Fibroblast of pulmonary artery (primary cell): ENCODE measurements around the gene FLOT2.

ENCODE experiments used
- DNase-seq: peaks from one replicate; pipeline ENCODE4 v3.0.0-alpha.2; 2010; ENCODE audit warnings: low read depth
- H3K4me3 ChIP-seq: replicated peaks from 2 replicates; pipeline ENCODE4 v1.5.1; 2011; ENCODE audit warnings: low read depth, mild to moderate bottlenecking, control low read depth, low read length, moderate library complexity
- TF ChIP-seq, protein P1 (sequence below): IDR thresholded peaks from 2 replicates; pipeline ENCODE4 v1.5.1; 2011; ENCODE audit warnings: mild to moderate bottlenecking, control low read depth, low read length, inconsistent platforms; ENCODE audit errors: missing control alignments

FLOT2 gene

DNA sequence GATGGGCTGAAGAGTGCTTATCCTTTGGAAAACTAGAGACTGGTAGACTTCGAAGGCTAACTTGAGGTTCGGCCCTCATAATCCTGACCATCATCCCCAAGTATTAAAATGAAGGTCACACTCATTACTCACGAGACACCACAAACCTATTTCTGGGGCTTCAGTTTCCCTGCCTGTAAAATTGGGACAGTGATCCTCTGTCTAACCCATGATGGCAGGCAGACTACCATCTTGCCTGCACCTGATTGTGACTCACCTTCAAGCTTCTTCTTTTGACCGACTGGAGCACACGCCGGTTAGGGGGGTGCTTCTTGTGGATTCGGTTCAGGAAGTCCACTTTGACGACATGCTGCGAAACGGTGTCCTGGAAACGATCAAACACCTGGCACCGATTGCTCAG is 19.5 kb upstream of the FLOT2 start:
- DNase-seq = no peak
- TF ChIP-seq, protein P1, sequence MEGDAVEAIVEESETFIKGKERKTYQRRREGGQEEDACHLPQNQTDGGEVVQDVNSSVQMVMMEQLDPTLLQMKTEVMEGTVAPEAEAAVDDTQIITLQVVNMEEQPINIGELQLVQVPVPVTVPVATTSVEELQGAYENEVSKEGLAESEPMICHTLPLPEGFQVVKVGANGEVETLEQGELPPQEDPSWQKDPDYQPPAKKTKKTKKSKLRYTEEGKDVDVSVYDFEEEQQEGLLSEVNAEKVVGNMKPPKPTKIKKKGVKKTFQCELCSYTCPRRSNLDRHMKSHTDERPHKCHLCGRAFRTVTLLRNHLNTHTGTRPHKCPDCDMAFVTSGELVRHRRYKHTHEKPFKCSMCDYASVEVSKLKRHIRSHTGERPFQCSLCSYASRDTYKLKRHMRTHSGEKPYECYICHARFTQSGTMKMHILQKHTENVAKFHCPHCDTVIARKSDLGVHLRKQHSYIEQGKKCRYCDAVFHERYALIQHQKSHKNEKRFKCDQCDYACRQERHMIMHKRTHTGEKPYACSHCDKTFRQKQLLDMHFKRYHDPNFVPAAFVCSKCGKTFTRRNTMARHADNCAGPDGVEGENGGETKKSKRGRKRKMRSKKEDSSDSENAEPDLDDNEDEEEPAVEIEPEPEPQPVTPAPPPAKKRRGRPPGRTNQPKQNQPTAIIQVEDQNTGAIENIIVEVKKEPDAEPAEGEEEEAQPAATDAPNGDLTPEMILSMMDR = no peak
- no peak overlapping the region for H3K4me3 ChIP-seq

DNA sequence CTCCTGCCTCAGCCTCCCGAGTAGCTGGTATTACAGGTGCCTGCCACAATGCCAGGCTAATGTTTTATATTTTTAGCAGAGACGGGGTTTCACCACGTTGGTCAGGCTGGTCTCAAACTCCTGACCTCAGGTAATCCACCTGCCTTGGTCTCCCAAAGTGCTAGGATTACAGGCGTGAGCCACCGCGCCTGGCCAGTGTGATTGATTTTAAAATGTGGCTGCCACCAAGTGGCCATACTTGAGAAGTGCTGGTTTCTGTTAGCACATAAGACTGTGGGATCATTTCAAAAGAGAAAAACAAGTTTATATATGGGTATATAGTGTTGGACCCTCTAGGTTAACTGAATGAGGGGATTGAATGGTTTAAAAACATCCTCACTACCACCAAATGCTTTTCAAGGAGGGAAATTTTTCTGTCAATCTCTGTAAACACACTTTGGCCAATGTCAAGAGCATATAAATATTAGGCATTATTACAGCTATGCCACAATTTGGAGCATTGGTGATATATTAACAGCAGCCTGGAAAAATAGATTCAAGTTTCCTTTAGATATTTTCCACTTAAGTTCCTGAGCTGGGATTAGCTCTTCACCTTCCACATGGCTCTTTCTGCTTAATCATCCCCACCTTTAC is 18.9 kb upstream of the FLOT2 start:
- peak; percentile 64 for DNase-seq
- H3K4me3 ChIP-seq = no peak overlapping the region
- TF ChIP-seq, protein P1 = peak; percentile 62

DNA sequence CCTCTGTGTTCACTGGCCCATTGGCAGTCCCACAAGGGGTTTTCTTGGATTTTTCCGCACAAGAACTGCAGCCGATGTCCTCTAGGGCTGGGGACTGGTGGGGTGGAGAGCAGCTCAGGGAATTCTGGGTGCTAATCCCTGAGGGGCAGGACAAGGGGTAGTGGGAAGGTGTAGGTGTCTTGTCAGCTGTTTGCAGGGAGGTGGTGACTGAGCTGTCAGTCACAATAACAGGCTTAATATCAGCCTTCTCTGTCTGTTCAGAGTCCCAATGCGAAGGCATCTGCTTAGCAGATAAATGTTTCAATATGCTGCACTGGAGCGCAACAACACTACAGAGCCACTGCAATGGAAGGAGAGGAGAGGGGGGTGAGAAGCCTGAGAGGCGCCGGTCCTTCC is 15.4 kb upstream of the FLOT2 start:
- TF ChIP-seq, protein P1 = no peak
- no peak overlapping the region for H3K4me3 ChIP-seq
- DNase-seq = no peak

DNA sequence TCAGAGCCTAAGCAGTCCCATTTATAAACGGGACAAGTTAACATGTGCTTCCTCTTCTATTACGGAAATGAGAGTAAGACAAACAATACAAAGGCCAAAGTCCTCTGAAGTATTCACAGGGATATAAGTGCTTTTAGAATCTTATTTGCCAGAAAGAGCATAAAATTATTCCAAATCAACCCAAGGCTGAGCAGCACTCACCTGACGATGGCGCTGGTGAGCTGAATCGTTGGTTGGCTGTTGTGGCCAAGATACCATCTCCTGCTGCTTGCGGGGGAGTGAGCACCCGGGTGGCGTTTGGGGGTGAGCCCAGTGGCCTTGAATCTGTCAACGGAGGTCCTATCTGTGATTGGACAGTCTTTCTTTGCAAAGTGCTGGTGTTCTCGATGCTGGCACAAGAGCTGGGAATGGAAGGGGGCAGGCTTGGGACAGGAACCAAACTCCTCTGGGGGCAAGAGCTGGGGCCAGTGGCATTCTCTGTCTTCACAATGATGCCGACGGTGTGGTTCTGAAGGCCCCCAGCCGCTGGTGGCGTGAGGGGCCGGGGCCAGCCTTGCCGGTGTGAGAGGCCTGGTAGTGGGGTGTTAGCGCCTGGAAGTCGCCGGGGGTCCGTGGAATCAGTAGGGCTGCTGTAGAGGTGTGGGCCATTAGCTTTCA is 14.9 kb upstream of the FLOT2 start:
- no peak overlapping the region for H3K4me3 ChIP-seq
- TF ChIP-seq, protein P1 = peak; percentile 32
- no peak for DNase-seq

DNA sequence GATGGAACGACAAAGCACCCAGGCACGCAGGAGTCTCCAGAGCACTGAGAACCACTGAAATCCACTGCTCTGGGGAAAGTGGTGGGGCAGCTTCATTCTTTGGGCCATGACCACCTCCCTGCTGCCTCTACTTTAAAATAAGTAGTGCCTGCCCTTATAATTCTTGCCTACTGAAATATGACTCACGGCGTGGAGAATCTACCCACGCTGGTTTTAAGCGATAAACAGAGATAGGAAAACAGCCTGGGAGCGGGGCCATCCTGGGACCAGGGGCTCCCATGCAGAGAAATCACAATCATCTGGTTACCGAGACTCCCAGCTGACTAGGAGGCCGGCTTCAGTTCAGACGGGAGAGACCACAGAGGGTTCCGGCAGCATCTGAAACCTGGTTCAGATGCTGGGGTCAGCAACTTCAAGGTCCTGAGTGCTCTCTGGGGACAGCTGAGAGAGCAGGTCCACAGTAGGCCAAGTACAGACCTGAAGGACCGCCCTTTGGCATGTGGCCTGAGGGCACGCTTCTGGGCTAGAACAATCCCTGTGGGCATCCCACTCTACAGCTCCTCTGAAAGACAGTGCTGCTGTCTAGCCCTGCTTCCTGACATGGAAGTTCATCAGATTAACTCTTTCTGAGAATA is 14.0 kb upstream of the FLOT2 start:
- TF ChIP-seq, protein P1 = no peak
- H3K4me3 ChIP-seq = no peak overlapping the region

DNA sequence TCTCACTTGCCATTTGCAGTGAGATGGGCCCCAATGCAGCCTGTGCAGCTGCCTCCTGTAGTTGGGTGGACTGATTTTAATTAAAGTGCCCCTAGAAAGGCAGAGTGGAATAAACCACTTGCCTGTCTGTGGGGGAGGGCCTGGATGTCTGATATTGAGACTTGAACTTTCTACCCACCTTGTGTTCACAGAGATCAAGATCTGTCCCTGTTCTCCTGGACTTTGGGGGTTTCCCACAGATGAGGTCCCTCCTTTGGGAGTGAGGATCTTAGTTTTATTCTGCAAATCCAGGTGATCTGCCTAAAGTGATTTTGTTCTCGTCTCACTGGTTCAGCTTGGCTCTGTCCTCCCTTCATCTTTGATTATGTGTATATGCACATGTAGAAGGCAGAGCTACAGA is 13.0 kb upstream of the FLOT2 start:
- DNase-seq = no peak
- TF ChIP-seq, protein P1 = no peak
- H3K4me3 ChIP-seq = no peak overlapping the region

More for the DNA sequence above, 14.0 kb upstream of the FLOT2 start:
- no peak for DNase-seq
